Ovary (tissue), 3 donors: ENCODE results near the gene NOC4L.

Source experiments
- CTCF ChIP-seq, 3 donors: fragments of 450-650 bp in 2 of 3; fragments of 200-600 bp in 1 of 3; IDR thresholded peaks; one replicate each; pipeline versions ENCODE4 v1.5.1 to v1.8.0; 2016 to 2022; ENCODE audit warnings: antibody characterized with exemption in 3 of 3, mild to moderate bottlenecking in 1 of 3
- EP300 ChIP-seq: sonication (generic); formaldehyde crosslinking; IDR thresholded peaks from one replicate; pipeline ENCODE4 v1.6.1; 2017; ENCODE audit warnings: antibody characterized with exemption
- POLR2A ChIP-seq: fragments of 450-650 bp; IDR thresholded peaks from one replicate; pipeline ENCODE4 v1.6.1; 2017; ENCODE audit warnings: antibody characterized with exemption, mild to moderate bottlenecking, moderate library complexity
- donor health status: DM: no; HTN: no; CAD: no.

GRCh38 chr12:132146772-132147422 lies 2.6 kb downstream of the NOC4L start:
- TF ChIP-seq CTCF (IDR thresholded peaks at IDR 0.05) (no peak), POLR2A (no peak), EP300 (no peak)
